Keratinocyte (primary cell): ENCODE results near the gene CKS1B. TPM values are rescaled to one million over a fixed set of nuclear protein-coding genes. Genes with fewer than 3 reads are reported as not detected.

ENCODE experiments used
- DNase-seq: peaks from one replicate; pipeline ENCODE4 v3.0.0-alpha.2; 2011; ENCODE audit warnings: low read depth, missing footprints, low spot score
- FAIRE-seq: peaks from 2 replicates; lab custom pipeline; 2011; peaks lifted over from hg19 to GRCh38; lab: Jason Lieb, UNC
- H2AFZ ChIP-seq: 2 replicates; pipeline ENCODE4 v1.6.0; 2012; ENCODE audit warnings: low read length, control low read depth, inconsistent platforms; ENCODE audit not compliant: control insufficient read depth
- H3K27ac ChIP-seq: 2 replicates; pipeline ENCODE4 v1.5.1; 2011; ENCODE audit warnings: low read length; ENCODE audit not compliant: control insufficient read depth, insufficient read depth
- H3K27me3 ChIP-seq: 3 replicates; pipeline ENCODE4 v1.6.0; 2011; ENCODE audit warnings: low read length; ENCODE audit not compliant: control insufficient read depth, insufficient read depth; ENCODE audit errors: extremely low read depth
- H3K36me3 ChIP-seq, 2 experiments: 2 replicates in 1 of 2; 3 replicates in 1 of 2; pipeline ENCODE4 v1.5.1; 2011; ENCODE audit warnings: low read length in 2 of 2, mild to moderate bottlenecking in 1 of 2; ENCODE audit not compliant: control insufficient read depth in 2 of 2, insufficient read depth in 2 of 2; ENCODE audit errors: extremely low read depth in 1 of 2
- H3K4me1 ChIP-seq: 3 replicates; pipeline ENCODE4 v1.5.1; 2011; ENCODE audit warnings: low read length; ENCODE audit not compliant: control insufficient read depth, insufficient read depth; ENCODE audit errors: extremely low read depth
- H3K4me2 ChIP-seq: 3 replicates; pipeline ENCODE4 v1.6.0; 2011; ENCODE audit warnings: low read depth, low read length; ENCODE audit not compliant: control insufficient read depth, insufficient read depth; ENCODE audit errors: extremely low read depth
- H3K4me3 ChIP-seq, 3 experiments: fragments of 200-600 bp in 1 of 3; sonication (generic) in 1 of 3; 2 replicates in 2 of 3; 3 replicates in 1 of 3; pipeline ENCODE4 v1.5.1; 2011 to 2016; ENCODE audit warnings: low read length in 3 of 3, mild to moderate bottlenecking in 3 of 3, control low read depth in 2 of 3, inconsistent platforms in 1 of 3, low read depth in 1 of 3, mixed read lengths in 1 of 3, mixed run types in 1 of 3, moderate library complexity in 1 of 3; ENCODE audit not compliant: control insufficient read depth in 2 of 3, insufficient read depth in 2 of 3; ENCODE audit errors: extremely low read depth in 1 of 3
- H3K79me2 ChIP-seq: 2 replicates; pipeline ENCODE4 v1.6.0; 2012; ENCODE audit warnings: low read length; ENCODE audit not compliant: control insufficient read depth, insufficient read depth
- H3K9ac ChIP-seq: 3 replicates; pipeline ENCODE4 v1.6.0; 2011; ENCODE audit warnings: low read length; ENCODE audit not compliant: control insufficient read depth, insufficient read depth; ENCODE audit errors: extremely low read depth
- H3K9me1 ChIP-seq: 3 replicates; pipeline ENCODE4 v1.6.0; 2011; ENCODE audit warnings: low read length; ENCODE audit not compliant: control insufficient read depth, insufficient read depth; ENCODE audit errors: extremely low read depth
- H3K9me3 ChIP-seq: 2 replicates; pipeline ENCODE4 v1.5.1; 2012; ENCODE audit warnings: low read depth, low read length; ENCODE audit not compliant: control insufficient read depth
- H4K20me1 ChIP-seq: 3 replicates; pipeline ENCODE4 v1.6.0; 2011; ENCODE audit warnings: low read length; ENCODE audit not compliant: control insufficient read depth, insufficient read depth; ENCODE audit errors: extremely low read depth
- CTCF ChIP-seq, 3 experiments: IDR thresholded peaks in 1 of 3; conservative IDR thresholded peaks in 1 of 3; optimal IDR thresholded peaks in 1 of 3; 2 replicates in 2 of 3; 3 replicates in 1 of 3; pipeline versions ENCODE3 to v1.5.1; 2011; ENCODE audit warnings: low read length in 3 of 3, mild to moderate bottlenecking in 3 of 3, moderate library complexity in 2 of 3, control low read depth in 1 of 3, inconsistent platforms in 1 of 3; ENCODE audit not compliant: insufficient read depth in 2 of 3; ENCODE audit errors: extremely low read depth in 1 of 3
- EZH2 ChIP-seq: IDR thresholded peaks from one replicate; pipeline ENCODE4 v1.6.1; 2012; ENCODE audit warnings: inconsistent platforms, mild to moderate bottlenecking, low read length, moderate library complexity
- dilution Hi-C: fragments of 300-500 bp; cut with MboI; formaldehyde crosslinking; loops from one replicate; pipeline ENCODE4 v1.7.0; 2020; ENCODE audit warnings: low sequenced_read_pairs; ENCODE audit not compliant: extremely low pct_ligation_motif_present
- polyA plus RNA-seq, 5 experiments: library from polyadenylated mRNA; depleted of rRNA in 3 of 5; stranded (reverse) in 3 of 5; stranded (forward) in 1 of 5; unstranded in 1 of 5; fragments of >200 nt; gene quantifications; 1 replicate in 1 of 5; 2 replicates in 3 of 5; 3 replicates in 1 of 5; pipeline versions ENCODE4 v1.2.1 to v1.2.3, GENCODE V29; 2011 to 2012; ENCODE audit warnings: missing spikeins in 2 of 5, low read depth in 1 of 5, low replicate concordance in 1 of 5

The CKS1B gene
- polyA plus RNA-seq, 1 donor (not counting 4 experiments of a cell fraction or from before 2014, with no cell fraction given), result 300 TPM

- FAIRE-seq (no peak), DNase-seq (no peak)
- H3K9me3 ChIP-seq, result no peaks in the 10 kb centered on the region
- H3K27me3 ChIP-seq, result no peaks in the 10 kb centered on the region
- peaks cover 3% of the 10 kb centered on the region for H4K20me1 ChIP-seq
- H3K4me1 ChIP-seq, result peaks cover 5% of the 10 kb centered on the region
- TF ChIP-seq CTCF (optimal IDR thresholded peaks at IDR 0.05 in 1 of 3, IDR thresholded peaks at IDR 0.05 in 1 of 3, conservative IDR thresholded peaks at IDR 0.05 in 1 of 3; ENCODE audit: extremely low read depth in 1 of 3, insufficient read depth in 2 of 3, low read length in 3 of 3) (no peak), EZH2 (no peak)
- H3K9me1 ChIP-seq, result no peaks in the 10 kb centered on the region
- no peak overlapping the region for H3K27ac ChIP-seq
- dilution Hi-C loops, result no loop called here
- H3K36me3 ChIP-seq, result peaks cover 23 to 28% of the 10 kb centered on the region in 2 experiments
- no peak overlapping the region for H3K9ac ChIP-seq
- no peak overlapping the region for H3K4me3 ChIP-seq
- no peak overlapping the region for H2AFZ ChIP-seq
- H3K4me2 ChIP-seq, result no peak overlapping the region
- H3K79me2 ChIP-seq, result peaks cover 28% of the 10 kb centered on the region
Measured at GRCh38 chr1:154989195-154989860, 14.8 kb downstream of the CKS1B start.

- H3K4me3 ChIP-seq, result no peak overlapping the region
- peaks cover 23% of the 10 kb centered on the region for H3K79me2 ChIP-seq
- H4K20me1 ChIP-seq, result peaks cover 3% of the 10 kb centered on the region
- DNase-seq (no peak), FAIRE-seq (no peak)
- H3K4me1 ChIP-seq, result no peaks in the 10 kb centered on the region
- no peaks in the 10 kb centered on the region for H3K9me3 ChIP-seq
- no peak overlapping the region for H3K27ac ChIP-seq
- no peak overlapping the region for H3K4me2 ChIP-seq
- dilution Hi-C loops, result no loop called here
- H3K27me3 ChIP-seq, result no peaks in the 10 kb centered on the region
- H3K9ac ChIP-seq, result no peak overlapping the region
- TF ChIP-seq CTCF (optimal IDR thresholded peaks at IDR 0.05 in 1 of 3, IDR thresholded peaks at IDR 0.05 in 1 of 3, conservative IDR thresholded peaks at IDR 0.05 in 1 of 3; ENCODE audit: extremely low read depth in 1 of 3, insufficient read depth in 2 of 3, low read length in 3 of 3) (no peak), EZH2 (no peak)
- H3K36me3 ChIP-seq, result peaks cover 23 to 26% of the 10 kb centered on the region in 2 experiments
- no peaks in the 10 kb centered on the region for H3K9me1 ChIP-seq
- no peak overlapping the region for H2AFZ ChIP-seq
Measured at GRCh38 chr1:154990276-154990675, 15.8 kb downstream of the CKS1B start.
